GM23338 (cell line): ENCODE measurements around the gene PPL. TPM values are rescaled to one million over a fixed set of nuclear protein-coding genes. Genes with fewer than 3 reads are reported as not detected.

Experiments
- ATAC-seq: fragments of 200-7000 bp; cut with Tn5 transposase; 3 replicates; pipeline ENCODE4 v1.9.1; 2020
- DNase-seq: peaks from one replicate; pipeline ENCODE4 v3.0.0-alpha.2; 2015; ENCODE audit warnings: low spot score
- H2AFZ ChIP-seq: fragments of 200-600 bp; sonication (generic); 2 replicates; pipeline ENCODE4 v1.8.0; 2016; ENCODE audit warnings: antibody characterized with exemption, mild to moderate bottlenecking, moderate library complexity
- H3F3A ChIP-seq: fragments of 200-600 bp; sonication (generic); replicated peaks from 2 replicates; pipeline ENCODE4 v1.8.0; 2017; ENCODE audit warnings: antibody characterized with exemption, mixed run types, low read depth
- H3K27ac ChIP-seq: fragments of 200-600 bp; sonication (generic); 2 replicates; pipeline ENCODE4 v1.6.1; 2016; ENCODE audit warnings: low read depth
- H3K27me3 ChIP-seq: fragments of 200-600 bp; sonication (generic); 2 replicates; pipeline ENCODE4 v1.8.0; 2016; ENCODE audit warnings: mild to moderate bottlenecking, mixed run types, moderate library complexity; ENCODE audit not compliant: insufficient read depth
- H3K36me3 ChIP-seq: fragments of 200-600 bp; sonication (generic); 2 replicates; pipeline ENCODE4 v1.8.0; 2016; ENCODE audit warnings: mild to moderate bottlenecking; ENCODE audit not compliant: insufficient read depth
- H3K4me1 ChIP-seq: fragments of 200-600 bp; sonication (generic); 2 replicates; pipeline ENCODE4 v1.8.0; 2016; ENCODE audit warnings: mild to moderate bottlenecking, moderate library complexity; ENCODE audit not compliant: insufficient read depth
- H3K4me2 ChIP-seq: fragments of 200-600 bp; sonication (generic); 2 replicates; pipeline ENCODE4 v1.7.1; 2017; ENCODE audit warnings: mixed run types
- H3K4me3 ChIP-seq: fragments of 200-600 bp; sonication (generic); 2 replicates; pipeline ENCODE4 v1.6.1; 2016; ENCODE audit warnings: mixed run types
- H3K79me2 ChIP-seq: fragments of 200-600 bp; sonication (generic); replicated peaks from 2 replicates; pipeline ENCODE4 v1.8.0; 2017; ENCODE audit warnings: mild to moderate bottlenecking; ENCODE audit not compliant: insufficient read depth
- H3K9me2 ChIP-seq: fragments of 200-600 bp; sonication (generic); 2 replicates; pipeline ENCODE4 v1.8.0; 2017; ENCODE audit not compliant: insufficient read depth
- H4K20me1 ChIP-seq: fragments of 200-600 bp; sonication (generic); replicated peaks from 2 replicates; pipeline ENCODE4 v1.8.0; 2017; ENCODE audit warnings: mild to moderate bottlenecking; ENCODE audit not compliant: insufficient read depth
- H3K27ac Mint-ChIP-seq: 2 replicates; pipeline ENCODE4 v1.8.0; 2020; ENCODE audit warnings: inconsistent platforms, mild to moderate bottlenecking, moderate library complexity, mixed read lengths
- H3K27me3 Mint-ChIP-seq: 3 replicates; pipeline ENCODE4 v1.8.0; 2022; ENCODE audit warnings: low read depth, mild to moderate bottlenecking, moderate library complexity, mixed read lengths, inconsistent platforms; ENCODE audit not compliant: insufficient read depth, poor library complexity
- H3K36me3 Mint-ChIP-seq: 3 replicates; pipeline ENCODE4 v1.8.0; 2021; ENCODE audit warnings: low read depth, mild to moderate bottlenecking, inconsistent platforms, moderate library complexity, mixed read lengths
- H3K4me1 Mint-ChIP-seq: 3 replicates; pipeline ENCODE4 v1.8.0; 2020; ENCODE audit warnings: mild to moderate bottlenecking, inconsistent platforms, mixed read lengths
- H3K4me3 Mint-ChIP-seq: 3 replicates; pipeline ENCODE4 v1.8.0; 2021; ENCODE audit warnings: moderate library complexity, mild to moderate bottlenecking, inconsistent platforms, mixed read lengths
- H3K9me3 Mint-ChIP-seq: 3 replicates; pipeline ENCODE4 v1.8.0; 2020; ENCODE audit warnings: moderate library complexity, mild to moderate bottlenecking, inconsistent platforms, mixed read lengths
- CREB1 ChIP-seq: fragments of 250-450 bp; sonication (Bioruptor Pico); IDR thresholded peaks from 2 replicates; pipeline ENCODE4 v1.5.0; 2020; ENCODE audit warnings: low read depth, mild to moderate bottlenecking, moderate library complexity
- EZH2 ChIP-seq: fragments of 200-600 bp; sonication (generic); IDR thresholded peaks from one replicate; pipeline ENCODE4 v1.8.0; 2017; ENCODE audit warnings: antibody characterized with exemption, mild to moderate bottlenecking, low read depth; ENCODE audit not compliant: unreplicated experiment
- EZH2phosphoT487 ChIP-seq: fragments of 200-600 bp; sonication (generic); IDR thresholded peaks from one replicate; pipeline ENCODE4 v1.8.1; 2018; ENCODE audit warnings: antibody characterized with exemption; ENCODE audit not compliant: unreplicated experiment
- JUNB ChIP-seq: IDR thresholded peaks from one replicate; pipeline ENCODE4 v1.6.1; 2016; ENCODE audit warnings: antibody characterized with exemption; ENCODE audit not compliant: unreplicated experiment
- NANOG ChIP-seq: IDR thresholded peaks from 2 replicates; pipeline ENCODE4 v1.6.1; 2016; ENCODE audit warnings: antibody characterized with exemption, borderline replicate concordance
- POLR2AphosphoS5 ChIP-seq: IDR thresholded peaks from 2 replicates; pipeline ENCODE4 v1.6.1; 2016; ENCODE audit warnings: antibody characterized with exemption, low read depth
- STAT1 ChIP-seq: IDR thresholded peaks from one replicate; pipeline ENCODE4 v1.6.1; 2016; ENCODE audit warnings: antibody characterized with exemption; ENCODE audit not compliant: unreplicated experiment
- ZNF114 ChIP-seq: fragments of 250-450 bp; sonication (Bioruptor Pico); IDR thresholded peaks from 2 replicates; pipeline ENCODE4 v1.5.0; 2020; ENCODE audit warnings: mild to moderate bottlenecking, moderate library complexity
- ZNF331 ChIP-seq: fragments of 250-450 bp; sonication (Bioruptor Pico); IDR thresholded peaks from 2 replicates; pipeline ENCODE4 v1.5.0; 2020; ENCODE audit warnings: low read depth, mild to moderate bottlenecking, moderate library complexity
- polyA plus RNA-seq: library from polyadenylated mRNA; unstranded; fragments of >200 nt; fragmentation: Nextera tagmentation; extraction: Ambion mirVana; gene quantifications from 2 replicates; pipeline ENCODE4 v1.2.1, GENCODE V29; 2016
- total RNA-seq: library from RNA; depleted of rRNA; stranded (reverse); fragments of >200 nt; shearing (Covaris generic); gene quantifications from 2 replicates; pipeline ENCODE4 v1.2.3, GENCODE V29; 2014
- TF ChIP-seq, protein P1 (sequence below): IDR thresholded peaks from one replicate; pipeline ENCODE4 v1.6.1; 2018; ENCODE audit warnings: antibody characterized with exemption; ENCODE audit not compliant: unreplicated experiment
- TF ChIP-seq, protein P2 (sequence below), 2 experiments: fragments of 200-600 bp in 1 of 2; sonication (generic) in 1 of 2; conservative IDR thresholded peaks; 2 replicates each; pipeline versions ENCODE4 v1.5.1 to v1.6.1; 2016 to 2017; ENCODE audit warnings: antibody characterized with exemption in 2 of 2, low read depth in 2 of 2, mild to moderate bottlenecking in 2 of 2, moderate library complexity in 1 of 2
- TF ChIP-seq, protein P3 (sequence below): fragments of 250-450 bp; sonication (Bioruptor Pico); IDR thresholded peaks from 2 replicates; pipeline ENCODE4 v1.5.0; 2020; ENCODE audit warnings: mild to moderate bottlenecking, moderate library complexity
- TF ChIP-seq, protein P4 (sequence below): IDR thresholded peaks from 2 replicates; pipeline ENCODE4 v1.6.1; 2016; ENCODE audit warnings: antibody characterized with exemption

Gene PPL
- total and polyA plus RNA-seq, 2 experiments from 2014 or later: 10.6 to 31.7 TPM

DNA sequence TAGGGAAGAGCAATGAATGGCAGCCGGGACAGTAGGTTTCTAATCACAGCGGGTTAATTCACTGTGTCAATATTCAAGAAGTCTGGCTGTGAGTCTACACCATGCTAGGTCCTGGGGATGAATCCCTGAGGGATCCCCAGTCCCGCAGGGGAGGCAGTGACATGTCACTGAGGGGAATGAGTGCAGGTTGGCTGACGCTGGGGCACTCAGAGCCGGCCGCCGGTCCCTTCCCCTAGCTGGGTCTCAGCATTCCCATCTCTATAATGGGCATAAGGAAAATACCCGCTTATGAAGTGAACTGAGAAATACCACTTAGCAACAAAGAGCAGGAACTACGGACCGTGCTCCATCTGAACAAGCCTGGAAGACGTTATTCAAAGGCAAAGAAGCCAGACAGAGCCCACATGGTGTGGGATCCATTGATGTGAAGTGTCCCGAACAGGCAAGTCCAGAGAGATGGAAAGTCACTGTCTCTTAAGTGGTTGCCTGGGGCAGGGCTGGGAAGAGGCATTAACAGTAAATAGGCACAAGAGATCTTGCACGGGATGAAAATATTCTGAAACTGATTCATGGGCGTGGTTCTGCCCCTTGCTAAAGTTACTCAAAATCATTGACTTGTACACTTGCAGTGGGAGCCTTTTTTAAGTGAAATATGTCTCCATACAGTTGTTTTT is 31.9 kb downstream of the PPL start:
- no peak overlapping the region for H3K4me2 ChIP-seq
- H3K27ac Mint-ChIP-seq: no peak overlapping the region
- TF ChIP-seq JUNB (no peak), ZNF114 (CRISPR knock-in tag) (no peak), EZH2 (no peak), EZH2phosphoT487 (no peak), POLR2AphosphoS5 (no peak), CREB1 (CRISPR knock-in tag) (no peak), ZNF331 (no peak), NANOG (no peak), STAT1 (no peak)
- TF ChIP-seq, protein P1, sequence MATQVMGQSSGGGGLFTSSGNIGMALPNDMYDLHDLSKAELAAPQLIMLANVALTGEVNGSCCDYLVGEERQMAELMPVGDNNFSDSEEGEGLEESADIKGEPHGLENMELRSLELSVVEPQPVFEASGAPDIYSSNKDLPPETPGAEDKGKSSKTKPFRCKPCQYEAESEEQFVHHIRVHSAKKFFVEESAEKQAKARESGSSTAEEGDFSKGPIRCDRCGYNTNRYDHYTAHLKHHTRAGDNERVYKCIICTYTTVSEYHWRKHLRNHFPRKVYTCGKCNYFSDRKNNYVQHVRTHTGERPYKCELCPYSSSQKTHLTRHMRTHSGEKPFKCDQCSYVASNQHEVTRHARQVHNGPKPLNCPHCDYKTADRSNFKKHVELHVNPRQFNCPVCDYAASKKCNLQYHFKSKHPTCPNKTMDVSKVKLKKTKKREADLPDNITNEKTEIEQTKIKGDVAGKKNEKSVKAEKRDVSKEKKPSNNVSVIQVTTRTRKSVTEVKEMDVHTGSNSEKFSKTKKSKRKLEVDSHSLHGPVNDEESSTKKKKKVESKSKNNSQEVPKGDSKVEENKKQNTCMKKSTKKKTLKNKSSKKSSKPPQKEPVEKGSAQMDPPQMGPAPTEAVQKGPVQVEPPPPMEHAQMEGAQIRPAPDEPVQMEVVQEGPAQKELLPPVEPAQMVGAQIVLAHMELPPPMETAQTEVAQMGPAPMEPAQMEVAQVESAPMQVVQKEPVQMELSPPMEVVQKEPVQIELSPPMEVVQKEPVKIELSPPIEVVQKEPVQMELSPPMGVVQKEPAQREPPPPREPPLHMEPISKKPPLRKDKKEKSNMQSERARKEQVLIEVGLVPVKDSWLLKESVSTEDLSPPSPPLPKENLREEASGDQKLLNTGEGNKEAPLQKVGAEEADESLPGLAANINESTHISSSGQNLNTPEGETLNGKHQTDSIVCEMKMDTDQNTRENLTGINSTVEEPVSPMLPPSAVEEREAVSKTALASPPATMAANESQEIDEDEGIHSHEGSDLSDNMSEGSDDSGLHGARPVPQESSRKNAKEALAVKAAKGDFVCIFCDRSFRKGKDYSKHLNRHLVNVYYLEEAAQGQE: no peak
- TF ChIP-seq, protein P2, sequence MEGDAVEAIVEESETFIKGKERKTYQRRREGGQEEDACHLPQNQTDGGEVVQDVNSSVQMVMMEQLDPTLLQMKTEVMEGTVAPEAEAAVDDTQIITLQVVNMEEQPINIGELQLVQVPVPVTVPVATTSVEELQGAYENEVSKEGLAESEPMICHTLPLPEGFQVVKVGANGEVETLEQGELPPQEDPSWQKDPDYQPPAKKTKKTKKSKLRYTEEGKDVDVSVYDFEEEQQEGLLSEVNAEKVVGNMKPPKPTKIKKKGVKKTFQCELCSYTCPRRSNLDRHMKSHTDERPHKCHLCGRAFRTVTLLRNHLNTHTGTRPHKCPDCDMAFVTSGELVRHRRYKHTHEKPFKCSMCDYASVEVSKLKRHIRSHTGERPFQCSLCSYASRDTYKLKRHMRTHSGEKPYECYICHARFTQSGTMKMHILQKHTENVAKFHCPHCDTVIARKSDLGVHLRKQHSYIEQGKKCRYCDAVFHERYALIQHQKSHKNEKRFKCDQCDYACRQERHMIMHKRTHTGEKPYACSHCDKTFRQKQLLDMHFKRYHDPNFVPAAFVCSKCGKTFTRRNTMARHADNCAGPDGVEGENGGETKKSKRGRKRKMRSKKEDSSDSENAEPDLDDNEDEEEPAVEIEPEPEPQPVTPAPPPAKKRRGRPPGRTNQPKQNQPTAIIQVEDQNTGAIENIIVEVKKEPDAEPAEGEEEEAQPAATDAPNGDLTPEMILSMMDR (conservative IDR thresholded peaks at IDR 0.05; ENCODE audit: low read depth in 2 of 2): no peak
- TF ChIP-seq, protein P3, sequence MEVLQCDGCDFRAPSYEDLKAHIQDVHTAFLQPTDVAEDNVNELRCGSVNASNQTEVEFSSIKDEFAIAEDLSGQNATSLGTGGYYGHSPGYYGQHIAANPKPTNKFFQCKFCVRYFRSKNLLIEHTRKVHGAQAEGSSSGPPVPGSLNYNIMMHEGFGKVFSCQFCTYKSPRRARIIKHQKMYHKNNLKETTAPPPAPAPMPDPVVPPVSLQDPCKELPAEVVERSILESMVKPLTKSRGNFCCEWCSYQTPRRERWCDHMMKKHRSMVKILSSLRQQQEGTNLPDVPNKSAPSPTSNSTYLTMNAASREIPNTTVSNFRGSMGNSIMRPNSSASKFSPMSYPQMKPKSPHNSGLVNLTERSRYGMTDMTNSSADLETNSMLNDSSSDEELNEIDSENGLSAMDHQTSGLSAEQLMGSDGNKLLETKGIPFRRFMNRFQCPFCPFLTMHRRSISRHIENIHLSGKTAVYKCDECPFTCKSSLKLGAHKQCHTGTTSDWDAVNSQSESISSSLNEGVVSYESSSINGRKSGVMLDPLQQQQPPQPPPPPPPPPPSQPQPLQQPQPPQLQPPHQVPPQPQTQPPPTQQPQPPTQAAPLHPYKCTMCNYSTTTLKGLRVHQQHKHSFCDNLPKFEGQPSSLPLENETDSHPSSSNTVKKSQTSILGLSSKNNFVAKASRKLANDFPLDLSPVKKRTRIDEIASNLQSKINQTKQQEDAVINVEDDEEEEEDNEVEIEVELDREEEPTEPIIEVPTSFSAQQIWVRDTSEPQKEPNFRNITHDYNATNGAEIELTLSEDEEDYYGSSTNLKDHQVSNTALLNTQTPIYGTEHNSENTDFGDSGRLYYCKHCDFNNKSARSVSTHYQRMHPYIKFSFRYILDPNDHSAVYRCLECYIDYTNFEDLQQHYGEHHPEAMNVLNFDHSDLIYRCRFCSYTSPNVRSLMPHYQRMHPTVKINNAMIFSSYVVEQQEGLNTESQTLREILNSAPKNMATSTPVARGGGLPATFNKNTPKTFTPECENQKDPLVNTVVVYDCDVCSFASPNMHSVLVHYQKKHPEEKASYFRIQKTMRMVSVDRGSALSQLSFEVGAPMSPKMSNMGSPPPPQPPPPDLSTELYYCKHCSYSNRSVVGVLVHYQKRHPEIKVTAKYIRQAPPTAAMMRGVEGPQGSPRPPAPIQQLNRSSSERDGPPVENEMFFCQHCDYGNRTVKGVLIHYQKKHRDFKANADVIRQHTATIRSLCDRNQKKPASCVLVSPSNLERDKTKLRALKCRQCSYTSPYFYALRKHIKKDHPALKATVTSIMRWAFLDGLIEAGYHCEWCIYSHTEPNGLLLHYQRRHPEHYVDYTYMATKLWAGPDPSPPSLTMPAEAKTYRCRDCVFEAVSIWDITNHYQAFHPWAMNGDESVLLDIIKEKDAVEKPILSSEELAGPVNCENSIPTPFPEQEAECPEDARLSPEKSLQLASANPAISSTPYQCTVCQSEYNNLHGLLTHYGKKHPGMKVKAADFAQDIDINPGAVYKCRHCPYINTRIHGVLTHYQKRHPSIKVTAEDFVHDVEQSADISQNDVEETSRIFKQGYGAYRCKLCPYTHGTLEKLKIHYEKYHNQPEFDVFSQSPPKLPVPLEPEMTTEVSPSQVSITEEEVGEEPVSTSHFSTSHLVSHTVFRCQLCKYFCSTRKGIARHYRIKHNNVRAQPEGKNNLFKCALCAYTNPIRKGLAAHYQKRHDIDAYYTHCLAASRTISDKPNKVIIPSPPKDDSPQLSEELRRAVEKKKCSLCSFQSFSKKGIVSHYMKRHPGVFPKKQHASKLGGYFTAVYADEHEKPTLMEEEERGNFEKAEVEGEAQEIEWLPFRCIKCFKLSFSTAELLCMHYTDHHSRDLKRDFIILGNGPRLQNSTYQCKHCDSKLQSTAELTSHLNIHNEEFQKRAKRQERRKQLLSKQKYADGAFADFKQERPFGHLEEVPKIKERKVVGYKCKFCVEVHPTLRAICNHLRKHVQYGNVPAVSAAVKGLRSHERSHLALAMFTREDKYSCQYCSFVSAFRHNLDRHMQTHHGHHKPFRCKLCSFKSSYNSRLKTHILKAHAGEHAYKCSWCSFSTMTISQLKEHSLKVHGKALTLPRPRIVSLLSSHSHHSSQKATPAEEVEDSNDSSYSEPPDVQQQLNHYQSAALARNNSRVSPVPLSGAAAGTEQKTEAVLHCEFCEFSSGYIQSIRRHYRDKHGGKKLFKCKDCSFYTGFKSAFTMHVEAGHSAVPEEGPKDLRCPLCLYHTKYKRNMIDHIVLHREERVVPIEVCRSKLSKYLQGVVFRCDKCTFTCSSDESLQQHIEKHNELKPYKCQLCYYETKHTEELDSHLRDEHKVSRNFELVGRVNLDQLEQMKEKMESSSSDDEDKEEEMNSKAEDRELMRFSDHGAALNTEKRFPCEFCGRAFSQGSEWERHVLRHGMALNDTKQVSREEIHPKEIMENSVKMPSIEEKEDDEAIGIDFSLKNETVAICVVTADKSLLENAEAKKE (CRISPR knock-in tag): no peak
- TF ChIP-seq, protein P4, sequence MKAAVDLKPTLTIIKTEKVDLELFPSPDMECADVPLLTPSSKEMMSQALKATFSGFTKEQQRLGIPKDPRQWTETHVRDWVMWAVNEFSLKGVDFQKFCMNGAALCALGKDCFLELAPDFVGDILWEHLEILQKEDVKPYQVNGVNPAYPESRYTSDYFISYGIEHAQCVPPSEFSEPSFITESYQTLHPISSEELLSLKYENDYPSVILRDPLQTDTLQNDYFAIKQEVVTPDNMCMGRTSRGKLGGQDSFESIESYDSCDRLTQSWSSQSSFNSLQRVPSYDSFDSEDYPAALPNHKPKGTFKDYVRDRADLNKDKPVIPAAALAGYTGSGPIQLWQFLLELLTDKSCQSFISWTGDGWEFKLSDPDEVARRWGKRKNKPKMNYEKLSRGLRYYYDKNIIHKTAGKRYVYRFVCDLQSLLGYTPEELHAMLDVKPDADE: no peak
- no peaks in the 10 kb centered on the region for H3K4me1 ChIP-seq
- 0 out of 2 replicates have a peak, but pooled peaks cover 3% of the 10 kb centered on the region for H3F3A ChIP-seq
- no peaks in the 10 kb centered on the region for H3K79me2 ChIP-seq
- H3K36me3 ChIP-seq: no peaks in the 10 kb centered on the region
- no peak overlapping the region for H3K4me3 Mint-ChIP-seq
- no peak overlapping the region for H3K4me3 ChIP-seq
- peaks cover 3% of the 10 kb centered on the region for H3K27me3 Mint-ChIP-seq
- H3K27ac ChIP-seq: no peak overlapping the region
- H3K27me3 ChIP-seq: no peaks in the 10 kb centered on the region
- ATAC-seq: no peak
- no peaks in the 10 kb centered on the region for H3K9me2 ChIP-seq
- no peaks in the 10 kb centered on the region; the same call in 1 of the 2 replicates for H4K20me1 ChIP-seq
- peaks cover 3% of the 10 kb centered on the region; the same call in 2 of the 3 replicates for H3K36me3 Mint-ChIP-seq
- H3K4me1 Mint-ChIP-seq: no peaks in the 10 kb centered on the region; the same call in 2 of the 3 replicates
- no peak for DNase-seq
- no peaks in the 10 kb centered on the region for H3K9me3 Mint-ChIP-seq
- H2AFZ ChIP-seq: no peak overlapping the region
